Endothelial cell of umbilical vein (primary cell): Measurements from ENCODE around the gene MUC5AC. TPM values are rescaled to one million over a fixed set of nuclear protein-coding genes. Genes with fewer than 3 reads are reported as not detected.

Source experiments
- BruUV-seq: library from RNA; stranded (reverse); fragments of 400-500 nt; replicated peaks from 2 replicates; lab custom pipeline; 2021; lab: Mats Ljungman, UMichigan
- CTCF ChIA-PET: fragments of 300-600, 350-600 bp; sonication (Branson Sonifier 250); formaldehyde crosslinking; loops from one replicate; lab custom pipeline; 2021; ENCODE audit warnings: antibody characterized with exemption, inconsistent platforms; lab: Charles Lee
- POLR2A ChIA-PET: fragments of 300-600, 350-600 bp; sonication (Branson Sonifier 250); formaldehyde crosslinking; loops from one replicate; lab custom pipeline; 2021; ENCODE audit warnings: antibody characterized with exemption, inconsistent platforms; lab: Charles Lee
- DNase-seq: peaks from one replicate; pipeline ENCODE4 v3.0.0-alpha.2; 2011; ENCODE audit warnings: low read depth, low spot score
- FAIRE-seq: peaks from 2 replicates; lab custom pipeline; 2011; peaks lifted over from hg19 to GRCh38; lab: Jason Lieb, UNC
- H2AFZ ChIP-seq: 2 replicates; pipeline ENCODE4 v1.6.0; 2012; ENCODE audit warnings: low read depth, low read length, control low read depth, inconsistent platforms
- H3K27ac ChIP-seq: 2 replicates; pipeline ENCODE4 v1.5.1; 2011; ENCODE audit warnings: low read depth, mild to moderate bottlenecking, control low read depth, low read length, moderate library complexity; ENCODE audit not compliant: insufficient read depth
- H3K27me3 ChIP-seq, 2 experiments: 2 replicates each; pipeline versions ENCODE4 v1.6.0 to v1.6.1; 2011; ENCODE audit warnings: low read length in 2 of 2, mixed read lengths in 1 of 2; ENCODE audit not compliant: control insufficient read depth in 2 of 2, insufficient read depth in 2 of 2
- H3K36me3 ChIP-seq, 2 experiments: 2 replicates in 1 of 2; 3 replicates in 1 of 2; pipeline ENCODE4 v1.5.1; 2011; ENCODE audit warnings: low read length in 2 of 2, mild to moderate bottlenecking in 1 of 2, moderate library complexity in 1 of 2; ENCODE audit not compliant: control insufficient read depth in 2 of 2, insufficient read depth in 2 of 2; ENCODE audit errors: extremely low read depth in 1 of 2
- H3K4me1 ChIP-seq: 3 replicates; pipeline ENCODE4 v1.5.1; 2011; ENCODE audit warnings: mild to moderate bottlenecking, low read length; ENCODE audit not compliant: control insufficient read depth, insufficient read depth; ENCODE audit errors: extremely low read depth
- H3K4me2 ChIP-seq: 2 replicates; pipeline ENCODE4 v1.6.1; 2011; ENCODE audit warnings: low read length, control low read depth, mixed read lengths; ENCODE audit not compliant: insufficient read depth
- H3K4me3 ChIP-seq, 3 experiments: fragments of 200-600 bp in 1 of 3; sonication (generic), shearing (Covaris generic) in 1 of 3; replicated peaks in 1 of 3; 2 replicates each; pipeline ENCODE4 v1.5.1; 2011 to 2016; ENCODE audit warnings: control low read depth in 3 of 3, low read length in 3 of 3, mild to moderate bottlenecking in 2 of 3, inconsistent platforms in 1 of 3, low read depth in 1 of 3, moderate library complexity in 1 of 3; ENCODE audit not compliant: insufficient read depth in 1 of 3
- H3K79me2 ChIP-seq: 2 replicates; pipeline ENCODE4 v1.6.0; 2012; ENCODE audit warnings: low read length, inconsistent platforms; ENCODE audit not compliant: control insufficient read depth, insufficient read depth
- H3K9ac ChIP-seq: replicated peaks from 2 replicates; pipeline ENCODE3; 2011; ENCODE audit warnings: low read length, control low read depth; ENCODE audit not compliant: insufficient read depth; ENCODE audit errors: extremely low read depth
- H3K9me1 ChIP-seq: replicated peaks from 3 replicates; pipeline ENCODE4 v1.6.0; 2011; ENCODE audit warnings: mild to moderate bottlenecking, low read length; ENCODE audit not compliant: control insufficient read depth, insufficient read depth; ENCODE audit errors: extremely low read depth
- H3K9me3 ChIP-seq: replicated peaks from 2 replicates; pipeline ENCODE4 v1.5.1; 2012; ENCODE audit warnings: low read length, inconsistent platforms; ENCODE audit not compliant: control insufficient read depth, insufficient read depth
- H4K20me1 ChIP-seq: replicated peaks from 2 replicates; pipeline ENCODE3; 2011; ENCODE audit warnings: mild to moderate bottlenecking, low read length; ENCODE audit not compliant: control insufficient read depth, insufficient read depth; ENCODE audit errors: extremely low read depth
- EZH2 ChIP-seq: IDR thresholded peaks from 2 replicates; pipeline ENCODE4 v1.6.1; 2012; ENCODE audit warnings: borderline replicate concordance, low read depth, mild to moderate bottlenecking, moderate library complexity, low read length, inconsistent platforms; ENCODE audit not compliant: severe bottlenecking
- FOS ChIP-seq: IDR thresholded peaks from 2 replicates; pipeline ENCODE4 v1.6.1; 2011; ENCODE audit warnings: mild to moderate bottlenecking, low read length, moderate library complexity, borderline replicate concordance; ENCODE audit not compliant: insufficient read depth
- GATA2 ChIP-seq: IDR thresholded peaks from 2 replicates; pipeline ENCODE4 v1.7.0; 2011; ENCODE audit warnings: low read depth, mild to moderate bottlenecking, moderate library complexity, mixed read lengths, low read length; ENCODE audit not compliant: insufficient read length, insufficient read depth
- JUN ChIP-seq: IDR thresholded peaks from 2 replicates; pipeline ENCODE4 v1.6.1; 2011; ENCODE audit warnings: borderline replicate concordance, low read depth; ENCODE audit not compliant: insufficient read length, insufficient read depth
- MYC ChIP-seq: IDR thresholded peaks from one replicate; pipeline ENCODE4 v1.6.1; 2011; ENCODE audit warnings: mild to moderate bottlenecking, low read depth, low read length
- POLR2A ChIP-seq: IDR thresholded peaks from 2 replicates; pipeline ENCODE4 v1.6.1; 2012; ENCODE audit warnings: low read depth, mild to moderate bottlenecking, control low read depth, low read length
- POLR2AphosphoS5 ChIP-seq: IDR thresholded peaks from 2 replicates; pipeline ENCODE4 v1.6.1; 2012; ENCODE audit warnings: low read depth, mild to moderate bottlenecking, control low read depth, low read length, moderate library complexity; ENCODE audit not compliant: insufficient read depth
- dilution Hi-C: fragments of 300-500 bp; cut with MboI; formaldehyde crosslinking; loops from one replicate; pipeline ENCODE4 v1.15.0; 2019; ENCODE audit warnings: low sequenced_read_pairs; ENCODE audit not compliant: extremely low pct_ligation_motif_present
- intact Hi-C: fragments of 100-400 bp; cut with micrococcal nuclease; formaldehyde crosslinking; loops from one replicate; pipeline ENCODE4 v1.10.0; 2022
- polyA plus RNA-seq, 4 experiments: library from polyadenylated mRNA; depleted of rRNA in 3 of 4; stranded (reverse) in 3 of 4; unstranded in 1 of 4; fragments of >200 nt; gene quantifications; 2 replicates each; pipeline versions ENCODE4 v1.2.1 to v1.2.3, GENCODE V29; 2011 to 2012; ENCODE audit warnings: missing spikeins in 1 of 4
- total RNA-seq: library from RNA; stranded (reverse); gene quantifications from 2 replicates; pipeline ENCODE4 v1.2.3, GENCODE V29; 2021
- TF ChIP-seq, protein P1 (sequence below): IDR thresholded peaks from 2 replicates; pipeline ENCODE4 v1.6.1; 2011; ENCODE audit not compliant: insufficient read depth, insufficient read length
- TF ChIP-seq, protein P2 (sequence below), 2 donors: IDR thresholded peaks; 1 replicate in 1 of 2; 2 replicates in 1 of 2; pipeline ENCODE4 v1.5.1; 2011; ENCODE audit warnings: low read length in 2 of 2, mild to moderate bottlenecking in 2 of 2, moderate library complexity in 2 of 2, control low read depth in 1 of 2, inconsistent platforms in 1 of 2, low read depth in 1 of 2; ENCODE audit not compliant: insufficient read depth in 1 of 2; ENCODE audit errors: extremely low read depth in 1 of 2

The MUC5AC gene
- total and polyA plus RNA-seq, 2 donors (not counting 3 experiments of a cell fraction or from before 2014, with no cell fraction given): not detected

DNA sequence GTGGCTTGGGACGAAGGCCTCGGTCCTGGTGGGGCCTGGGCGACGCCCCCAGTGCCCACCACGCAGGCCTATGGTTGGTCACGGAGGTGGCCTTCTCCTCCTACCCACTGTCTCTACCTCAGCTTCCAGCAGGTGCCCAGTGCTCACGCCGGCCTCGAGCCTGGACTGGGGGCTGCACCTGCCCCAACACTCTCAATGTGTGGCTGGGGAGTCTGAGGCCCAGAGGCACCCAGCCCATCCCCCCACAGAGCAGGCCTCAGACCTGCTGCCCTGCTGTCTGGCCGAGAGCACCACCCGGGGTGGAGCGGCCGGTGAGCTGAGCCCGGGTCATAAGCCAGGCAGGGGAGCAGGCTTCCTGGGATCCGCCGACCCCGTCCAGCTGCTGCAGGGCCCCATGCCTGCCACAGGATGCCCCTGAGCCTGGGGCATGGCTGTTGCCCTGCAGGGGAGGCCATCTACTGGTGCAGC lies 28.6 kb upstream of the MUC5AC start:
- Histone ChIP-seq H3K9me1 (no peaks in the 10 kb centered on the region), H3K79me2 (no peaks in the 10 kb centered on the region), H3K4me1 (no peaks in the 10 kb centered on the region), H3K4me3 (no peak overlapping the region), H3K36me3 (no peaks in the 10 kb centered on the region), H3K4me2 (no peak overlapping the region), H3K27ac (no peak overlapping the region), H2AFZ (no peak overlapping the region), H3K9ac (no peak overlapping the region), H4K20me1 (no peaks in the 10 kb centered on the region), H3K9me3 (no peaks in the 10 kb centered on the region), H3K27me3 (no peaks in the 10 kb centered on the region)
- no peak for TF ChIP-seq JUN
- TF ChIP-seq POLR2A: no peak
- TF ChIP-seq, protein P1, sequence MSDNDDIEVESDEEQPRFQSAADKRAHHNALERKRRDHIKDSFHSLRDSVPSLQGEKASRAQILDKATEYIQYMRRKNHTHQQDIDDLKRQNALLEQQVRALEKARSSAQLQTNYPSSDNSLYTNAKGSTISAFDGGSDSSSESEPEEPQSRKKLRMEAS: no peak
- no peak for TF ChIP-seq POLR2AphosphoS5
- no peak for TF ChIP-seq GATA2
- TF ChIP-seq EZH2: no peak
- TF ChIP-seq MYC: no peak
- TF ChIP-seq FOS: no peak
- TF ChIP-seq, protein P2, sequence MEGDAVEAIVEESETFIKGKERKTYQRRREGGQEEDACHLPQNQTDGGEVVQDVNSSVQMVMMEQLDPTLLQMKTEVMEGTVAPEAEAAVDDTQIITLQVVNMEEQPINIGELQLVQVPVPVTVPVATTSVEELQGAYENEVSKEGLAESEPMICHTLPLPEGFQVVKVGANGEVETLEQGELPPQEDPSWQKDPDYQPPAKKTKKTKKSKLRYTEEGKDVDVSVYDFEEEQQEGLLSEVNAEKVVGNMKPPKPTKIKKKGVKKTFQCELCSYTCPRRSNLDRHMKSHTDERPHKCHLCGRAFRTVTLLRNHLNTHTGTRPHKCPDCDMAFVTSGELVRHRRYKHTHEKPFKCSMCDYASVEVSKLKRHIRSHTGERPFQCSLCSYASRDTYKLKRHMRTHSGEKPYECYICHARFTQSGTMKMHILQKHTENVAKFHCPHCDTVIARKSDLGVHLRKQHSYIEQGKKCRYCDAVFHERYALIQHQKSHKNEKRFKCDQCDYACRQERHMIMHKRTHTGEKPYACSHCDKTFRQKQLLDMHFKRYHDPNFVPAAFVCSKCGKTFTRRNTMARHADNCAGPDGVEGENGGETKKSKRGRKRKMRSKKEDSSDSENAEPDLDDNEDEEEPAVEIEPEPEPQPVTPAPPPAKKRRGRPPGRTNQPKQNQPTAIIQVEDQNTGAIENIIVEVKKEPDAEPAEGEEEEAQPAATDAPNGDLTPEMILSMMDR (IDR thresholded peaks at IDR 0.05; ENCODE audit: extremely low read depth in 1 of 2, insufficient read depth in 1 of 2, low read depth in 1 of 2, low read length in 2 of 2): no peak
- DNase-seq (no peak), FAIRE-seq (no peak)
- ChIA-PET CTCF (no interaction called here), POLR2A (no interaction called here)
- dilution Hi-C loops: no loop called here
- no TSS peak for BruUV-seq
- intact Hi-C loops: no loop called here
